GM12878 (cell line): ENCODE data around the gene ETNK2. TPM values are rescaled to one million over a fixed set of nuclear protein-coding genes. Genes with fewer than 3 reads are reported as not detected.

Source experiments
- ATAC-seq: fragments of 200-7000 bp; cut with Tn5 transposase; 3 replicates; pipeline ENCODE4 v1.9.1; 2020; ENCODE audit warnings: mild to moderate bottlenecking, moderate library complexity
- BruUV-seq: library from RNA; stranded (reverse); fragments of 400-500 nt; replicated peaks from 2 replicates; lab custom pipeline; 2021; lab: Mats Ljungman, UMichigan
- CTCF ChIA-PET: fragments of 300-600 bp; sonication (Branson Sonifier 250); formaldehyde crosslinking; extraction: SDS; loops from one replicate; lab custom pipeline; 2021; ENCODE audit warnings: inconsistent platforms; lab: Yijun Ruan, JAX
- POLR2A ChIA-PET: fragments of 350-600 bp; formaldehyde crosslinking; extraction: SDS; loops from one replicate; lab custom pipeline; 2021; ENCODE audit warnings: inconsistent platforms; lab: Charles Lee
- RAD21 ChIA-PET: fragments of 300-600 bp; sonication (Branson Sonifier 250); formaldehyde crosslinking; loops from one replicate; lab custom pipeline; 2023; ENCODE audit warnings: antibody characterized with exemption; ENCODE audit not compliant: unreplicated experiment; lab: Charles Lee
- SMC1A ChIA-PET: fragments of 300-600 bp; sonication (Branson Sonifier 250); formaldehyde crosslinking; loops from one replicate; lab custom pipeline; 2023; ENCODE audit not compliant: unreplicated experiment, uncharacterized antibody; lab: Charles Lee
- DNase-seq: peaks from one replicate; pipeline ENCODE4 v3.0.0-alpha.2; 2011; ENCODE audit warnings: low read depth, low spot score
- FAIRE-seq: peaks from 3 replicates; lab custom pipeline; 2011; peaks lifted over from hg19 to GRCh38; lab: Jason Lieb, UNC
- H2AFZ ChIP-seq: 2 replicates; pipeline ENCODE4 v1.6.0; 2011; ENCODE audit warnings: low read depth, low read length, control low read depth; ENCODE audit not compliant: control insufficient read depth
- H3K27ac ChIP-seq: 2 replicates; pipeline ENCODE4 v1.5.1; 2011; ENCODE audit warnings: control low read depth; ENCODE audit not compliant: control insufficient read depth, insufficient read depth
- H3K27me3 ChIP-seq, 2 experiments: replicated peaks in 1 of 2; 2 replicates each; pipeline versions ENCODE4 v1.6.0 to v1.6.1; 2011; ENCODE audit warnings: low read length in 1 of 2; ENCODE audit not compliant: control insufficient read depth in 2 of 2, insufficient read depth in 2 of 2
- H3K36me3 ChIP-seq, 2 experiments: 2 replicates each; pipeline ENCODE4 v1.5.1; 2011; ENCODE audit warnings: low read length in 1 of 2; ENCODE audit not compliant: control insufficient read depth in 2 of 2, insufficient read depth in 2 of 2
- H3K4me1 ChIP-seq: 2 replicates; pipeline ENCODE4 v1.6.1; 2011; ENCODE audit warnings: mild to moderate bottlenecking, low read length, moderate library complexity, mixed read lengths; ENCODE audit not compliant: control insufficient read depth, insufficient read depth
- H3K4me2 ChIP-seq: 2 replicates; pipeline ENCODE4 v1.6.0; 2011; ENCODE audit warnings: control low read depth; ENCODE audit not compliant: control insufficient read depth, insufficient read depth
- H3K4me3 ChIP-seq: fragments of 200-600 bp; sonication (generic); 2 replicates; pipeline ENCODE4 v1.5.1; 2016
- H3K79me2 ChIP-seq: 2 replicates; pipeline ENCODE4 v1.6.0; 2011; ENCODE audit warnings: low read length; ENCODE audit not compliant: control insufficient read depth, insufficient read depth
- H3K9ac ChIP-seq: 2 replicates; pipeline ENCODE4 v1.8.0; 2011; ENCODE audit warnings: low read length, control low read depth, mixed read lengths; ENCODE audit not compliant: control insufficient read depth, insufficient read depth
- H3K9me3 ChIP-seq: replicated peaks from 3 replicates; pipeline ENCODE4 v1.5.1; 2011; ENCODE audit warnings: mild to moderate bottlenecking, low read length; ENCODE audit not compliant: control insufficient read depth, insufficient read depth
- H4K20me1 ChIP-seq: 2 replicates; pipeline ENCODE4 v1.6.0; 2011; ENCODE audit not compliant: control insufficient read depth, insufficient read depth
- IKZF1 ChIP-seq: fragments of 450-650 bp; conservative IDR thresholded peaks from 2 replicates; pipeline ENCODE4 v1.6.1; 2017; ENCODE audit warnings: antibody characterized with exemption, mild to moderate bottlenecking
- MEF2B ChIP-seq: fragments of 450-650 bp; IDR thresholded peaks from 2 replicates; pipeline ENCODE4 v1.6.1; 2018; ENCODE audit warnings: mild to moderate bottlenecking, moderate library complexity; ENCODE audit not compliant: partially characterized antibody, poor library complexity, severe bottlenecking
- RAD21 ChIP-seq: IDR thresholded peaks from 2 replicates; pipeline ENCODE4 v1.6.1; 2011; ENCODE audit warnings: mild to moderate bottlenecking, low read depth, low read length, moderate library complexity; ENCODE audit not compliant: insufficient read depth
- SMC3 ChIP-seq: IDR thresholded peaks from 2 replicates; pipeline ENCODE4 v1.6.1; 2011; ENCODE audit warnings: low read length, improper control_type of control experiment, borderline replicate concordance
- SUZ12 ChIP-seq: fragments of 200-600 bp; sonication (generic); IDR thresholded peaks from one replicate; pipeline ENCODE4 v1.6.1; 2018; ENCODE audit warnings: antibody characterized with exemption, mild to moderate bottlenecking; ENCODE audit not compliant: unreplicated experiment
- YY1 ChIP-seq: IDR thresholded peaks from 2 replicates; pipeline ENCODE4 v1.6.1; 2011; ENCODE audit warnings: low read depth, mild to moderate bottlenecking, low read length
- ZBED1 ChIP-seq: IDR thresholded peaks from 2 replicates; pipeline ENCODE4 v1.6.1; 2016; ENCODE audit warnings: borderline replicate concordance
- WGBS: methylation state at CpG from one replicate; pipeline ENCODE4 v1.1.6; 2016; ENCODE audit warnings: low lambda C conversion rate; ENCODE audit not compliant: insufficient replicate concordance, insufficient coverage; ENCODE audit errors: missing lambda C conversion rate; 5-methylcytosine and 5-hydroxymethylcytosine counted together
- in situ Hi-C: fragments of 300-500 bp; cut with MboI; formaldehyde crosslinking; loops from 9 replicates; pipeline ENCODE4 v1.14.3; 2018; ENCODE audit warnings: mixed read lengths
- intact Hi-C: fragments of 100-400 bp; cut with micrococcal nuclease; formaldehyde crosslinking; loops from one replicate; pipeline ENCODE4 v1.14.2; 2022; ENCODE audit not compliant: unreplicated experiment
- polyA plus RNA-seq, 11 experiments: library from polyadenylated mRNA; depleted of rRNA in 4 of 11; unstranded in 6 of 11; stranded (reverse) in 5 of 11; fragments of >200 nt; fragmentation: Nextera tagmentation in 4 of 11; fragmentation: Illumina TruSeq in 1 of 11; extraction: Ambion mirVana in 4 of 11; extraction: Trizol in 1 of 11; gene quantifications; 1 replicate in 1 of 11; 2 replicates in 10 of 11; pipeline versions ENCODE4 v1.2.1 to v1.2.3, GENCODE V29; 2011 to 2016; ENCODE audit warnings: inconsistent platforms in 2 of 11, missing spikeins in 2 of 11, low read depth in 1 of 11
- total RNA-seq, 4 experiments: library from RNA; depleted of rRNA in 3 of 4; stranded (reverse); fragments of >200 nt in 3 of 4; fragmentation: Illumina TruSeq in 1 of 4; extraction: Trizol in 1 of 4; gene quantifications; 2 replicates each; pipeline versions ENCODE4 v1.2.1 to v1.2.3, GENCODE V29; 2013 to 2021
- TF ChIP-seq, protein P1 (sequence below), 3 experiments: IDR thresholded peaks in 2 of 3; conservative IDR thresholded peaks in 1 of 3; 2 replicates each; pipeline ENCODE4 v1.5.1; 2011; ENCODE audit warnings: low read depth in 3 of 3, low read length in 3 of 3, mild to moderate bottlenecking in 3 of 3, control low read depth in 2 of 3, moderate library complexity in 2 of 3, inconsistent platforms in 1 of 3, mixed read lengths in 1 of 3; ENCODE audit not compliant: control insufficient read depth in 2 of 3, insufficient read depth in 1 of 3; ENCODE audit errors: extremely low read depth in 1 of 3
- TF ChIP-seq, protein P2 (sequence below): IDR thresholded peaks from 2 replicates; pipeline ENCODE4 v1.6.1; 2012; ENCODE audit warnings: low read length, inconsistent platforms

ETNK2 gene
- total and polyA plus RNA-seq, 10 of the 15 experiments (the other 5 are each of a cell fraction or from before 2014, with no cell fraction given), result 0.14 TPM; not detected in 9

DNA sequence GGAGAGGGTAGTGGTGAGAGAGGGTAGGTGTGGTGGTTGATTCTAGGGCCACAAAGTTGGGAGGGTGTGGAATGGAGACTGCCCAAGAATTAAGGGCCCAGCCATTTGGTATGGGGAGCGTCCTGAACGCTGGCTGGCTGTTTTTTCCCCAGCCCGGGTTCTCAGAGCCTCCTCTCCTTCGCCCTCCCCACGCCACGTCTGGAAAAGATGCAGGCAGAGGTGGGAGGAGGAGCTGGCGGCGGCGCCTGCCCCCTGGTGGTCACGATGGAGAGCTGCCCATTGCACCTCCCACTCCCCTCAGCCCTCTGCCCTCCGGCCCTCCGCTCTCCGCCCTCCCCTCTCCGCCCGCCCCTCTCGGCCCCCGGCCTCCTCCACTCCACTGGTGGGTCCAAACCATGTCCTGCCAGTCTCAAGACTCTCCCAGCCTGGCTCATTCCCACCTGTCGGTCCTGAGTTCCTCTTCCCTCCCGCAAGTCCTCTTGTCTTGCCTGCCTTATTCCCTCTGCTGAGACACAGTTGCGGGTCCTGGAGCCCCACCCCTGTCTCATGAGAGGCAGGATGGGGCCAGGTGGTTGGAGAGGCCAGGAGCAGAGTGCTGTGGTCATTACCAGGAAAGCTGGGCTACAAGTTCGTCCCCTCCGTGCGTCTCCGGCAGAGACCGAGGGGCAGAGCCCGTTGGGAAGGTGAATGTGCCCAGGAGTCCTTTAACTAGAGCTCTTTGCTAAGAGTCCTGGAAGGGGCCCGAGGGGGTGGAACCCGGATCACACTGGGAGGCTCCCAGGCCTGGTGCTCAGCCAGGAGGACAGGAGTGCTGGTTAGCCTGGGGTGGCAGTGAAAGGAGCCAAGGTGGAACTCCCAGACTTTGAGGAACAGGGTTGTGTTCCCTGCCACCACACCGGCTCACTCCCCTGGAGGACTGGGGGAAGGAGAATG, 22.6 kb downstream of the ETNK2 start:
- Histone ChIP-seq H3K27me3 (no peaks in the 10 kb centered on the region; a peak in 1 of 4 replicates), H3K9ac (no peak overlapping the region), H3K4me3 (no peak overlapping the region), H3K36me3 (no peaks in the 10 kb centered on the region), H4K20me1 (no peaks in the 10 kb centered on the region), H3K4me2 (no peak overlapping the region), H3K4me1 (no peaks in the 10 kb centered on the region), H3K27ac (no peak overlapping the region)
- SMC1A ChIA-PET, result interaction anchor here (0.6 to 4.3 kb wide), 20 partner anchors 10 to 291 kb away, joined by 3 to 55 read pairs (median 3); partner anchors contain the start of gene SNRPE
- intact Hi-C loops (loop anchor here (1.0 kb wide), 1 partner anchor 268 kb away; the partner anchor contains the start of gene SNRPE), in situ Hi-C loops (loop anchor here (5.0 kb wide), 1 partner anchor 267 kb away; the partner anchor contains the start of gene SNRPE)
- CTCF ChIA-PET, result interaction anchor here (0.6 to 7.8 kb wide), 52 partner anchors 8 to 503 kb away, joined by 3 to 121 read pairs (median 4); partner anchors contain the start of genes KISS1, SNRPE and SOX13
- ATAC-seq (peak; percentile 93), DNase-seq (no peak), FAIRE-seq (peak; percentile 44)
- RAD21 ChIA-PET, result interaction anchor here (0.6 to 4.1 kb wide), 15 partner anchors 11 to 354 kb away, joined by 3 to 54 read pairs (median 4); partner anchors contain the start of gene SNRPE
- WGBS, result 40% methylated on average over 19 of the region's 29 CpGs
- no TSS peak for BruUV-seq
- TF ChIP-seq, protein P1, sequence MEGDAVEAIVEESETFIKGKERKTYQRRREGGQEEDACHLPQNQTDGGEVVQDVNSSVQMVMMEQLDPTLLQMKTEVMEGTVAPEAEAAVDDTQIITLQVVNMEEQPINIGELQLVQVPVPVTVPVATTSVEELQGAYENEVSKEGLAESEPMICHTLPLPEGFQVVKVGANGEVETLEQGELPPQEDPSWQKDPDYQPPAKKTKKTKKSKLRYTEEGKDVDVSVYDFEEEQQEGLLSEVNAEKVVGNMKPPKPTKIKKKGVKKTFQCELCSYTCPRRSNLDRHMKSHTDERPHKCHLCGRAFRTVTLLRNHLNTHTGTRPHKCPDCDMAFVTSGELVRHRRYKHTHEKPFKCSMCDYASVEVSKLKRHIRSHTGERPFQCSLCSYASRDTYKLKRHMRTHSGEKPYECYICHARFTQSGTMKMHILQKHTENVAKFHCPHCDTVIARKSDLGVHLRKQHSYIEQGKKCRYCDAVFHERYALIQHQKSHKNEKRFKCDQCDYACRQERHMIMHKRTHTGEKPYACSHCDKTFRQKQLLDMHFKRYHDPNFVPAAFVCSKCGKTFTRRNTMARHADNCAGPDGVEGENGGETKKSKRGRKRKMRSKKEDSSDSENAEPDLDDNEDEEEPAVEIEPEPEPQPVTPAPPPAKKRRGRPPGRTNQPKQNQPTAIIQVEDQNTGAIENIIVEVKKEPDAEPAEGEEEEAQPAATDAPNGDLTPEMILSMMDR (IDR thresholded peaks at IDR 0.05 in 2 of 3, conservative IDR thresholded peaks at IDR 0.05 in 1 of 3; ENCODE audit: control insufficient read depth in 2 of 3, extremely low read depth in 1 of 3, insufficient read depth in 1 of 3, low read depth in 3 of 3, low read length in 3 of 3), result peak; percentile 66 to 90 (median 82)
- TF ChIP-seq, protein P2, sequence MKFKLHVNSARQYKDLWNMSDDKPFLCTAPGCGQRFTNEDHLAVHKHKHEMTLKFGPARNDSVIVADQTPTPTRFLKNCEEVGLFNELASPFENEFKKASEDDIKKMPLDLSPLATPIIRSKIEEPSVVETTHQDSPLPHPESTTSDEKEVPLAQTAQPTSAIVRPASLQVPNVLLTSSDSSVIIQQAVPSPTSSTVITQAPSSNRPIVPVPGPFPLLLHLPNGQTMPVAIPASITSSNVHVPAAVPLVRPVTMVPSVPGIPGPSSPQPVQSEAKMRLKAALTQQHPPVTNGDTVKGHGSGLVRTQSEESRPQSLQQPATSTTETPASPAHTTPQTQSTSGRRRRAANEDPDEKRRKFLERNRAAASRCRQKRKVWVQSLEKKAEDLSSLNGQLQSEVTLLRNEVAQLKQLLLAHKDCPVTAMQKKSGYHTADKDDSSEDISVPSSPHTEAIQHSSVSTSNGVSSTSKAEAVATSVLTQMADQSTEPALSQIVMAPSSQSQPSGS, result no peak
- TF ChIP-seq RAD21, result peak; percentile 64
- peak; percentile 62; the same call in 1 of the 2 replicates for TF ChIP-seq YY1
- no peak for TF ChIP-seq SUZ12
- peak; percentile 70 for TF ChIP-seq SMC3
- TF ChIP-seq MEF2B, result no peak
- 0 out of 2 replicates have a peak, but pooled peaks have one; percentile 27 for TF ChIP-seq IKZF1
- TF ChIP-seq ZBED1, result no peak
- TF ChIP-seq, all 136 proteins: peak for 5
- Histone ChIP-seq H2AFZ (peak overlapping the region; percentile 44), H3K79me2 (no peaks in the 10 kb centered on the region), H3K9me3 (no peaks in the 10 kb centered on the region)
- POLR2A ChIA-PET, result no interaction called here
